Natural killer cell (primary cell): ENCODE data around the gene SAMD13. TPM values are rescaled to one million over a fixed set of nuclear protein-coding genes. Genes with fewer than 3 reads are reported as not detected.
A peak's percentile ranks its signal among the peaks of the same experiment; 100 is the strongest.

Experiments
- ATAC-seq, 3 donors: fragments of 150-1000 bp in 2 of 3; fragments of 200-7000 bp in 1 of 3; cut with Tn5 transposase; 1 replicate in 1 of 3; 2 replicates in 2 of 3; pipeline ENCODE4 v1.10.0; 2021; ENCODE audit warnings: mild to moderate bottlenecking in 2 of 3, moderate library complexity in 2 of 3
- DNase-seq, 2 donors: peaks; one replicate each; pipeline versions ENCODE4 v3.0.0 to v3.0.0-alpha.2; 2013 to 2021; ENCODE audit warnings: mixed read lengths in 1 of 2
- H3K27ac ChIP-seq: one replicate; pipeline ENCODE4 v1.5.1; 2013; ENCODE audit warnings: mild to moderate bottlenecking, low read length
- H3K27me3 ChIP-seq: one replicate; pipeline ENCODE4 v1.6.1; 2013; ENCODE audit warnings: low read length; ENCODE audit not compliant: control insufficient read depth, insufficient read depth
- H3K36me3 ChIP-seq: one replicate; pipeline ENCODE4 v1.6.1; 2013; ENCODE audit warnings: low read length; ENCODE audit not compliant: control insufficient read depth, insufficient read depth
- H3K4me1 ChIP-seq: one replicate; pipeline ENCODE4 v1.6.1; 2013; ENCODE audit warnings: low read length; ENCODE audit not compliant: control insufficient read depth, insufficient read depth
- H3K4me3 ChIP-seq: one replicate; pipeline ENCODE4 v1.5.1; 2013; ENCODE audit warnings: low read length
- H3K9me3 ChIP-seq: one replicate; pipeline ENCODE4 v1.6.1; 2013; ENCODE audit warnings: low read length; ENCODE audit not compliant: control insufficient read depth, insufficient read depth
- H3K27ac Mint-ChIP-seq, 2 donors: one replicate each; pipeline ENCODE4 v1.8.0; 2022; ENCODE audit warnings: mild to moderate bottlenecking in 2 of 2, mixed read lengths in 2 of 2, moderate library complexity in 1 of 2
- H3K27me3 Mint-ChIP-seq, 2 donors: one replicate each; pipeline ENCODE4 v1.8.0; 2022; ENCODE audit warnings: low read depth in 2 of 2, mixed read lengths in 2 of 2
- H3K36me3 Mint-ChIP-seq: one replicate; pipeline ENCODE4 v1.8.0; 2022; ENCODE audit warnings: mixed read lengths
- H3K4me1 Mint-ChIP-seq, 2 donors: one replicate each; pipeline ENCODE4 v1.8.0; 2022; ENCODE audit warnings: mixed read lengths in 2 of 2
- H3K4me3 Mint-ChIP-seq: one replicate; pipeline ENCODE4 v1.8.0; 2022; ENCODE audit warnings: mild to moderate bottlenecking, moderate library complexity, mixed read lengths
- H3K9me3 Mint-ChIP-seq, 2 donors: one replicate each; pipeline ENCODE4 v1.8.0; 2022; ENCODE audit warnings: mixed read lengths in 2 of 2
- whole genome bisulfite sequencing: methylation state at CpG from one replicate; pipeline ENCODE4 v1.1.7; 2013; ENCODE audit warnings: missing lambda C conversion rate; ENCODE audit not compliant: insufficient coverage; 5-methylcytosine and 5-hydroxymethylcytosine counted together
- intact Hi-C: fragments of 100-400 bp; cut with micrococcal nuclease; formaldehyde crosslinking; loops from one replicate; pipeline ENCODE4 v1.14.2; 2022
- total RNA-seq, 4 donors: library from RNA; stranded (reverse); fragments of 120-200 nt in 1 of 4; gene quantifications; one replicate each; pipeline versions ENCODE4 v1.2.3 to v1.2.4, GENCODE V29; 2013 to 2022
- TF ChIP-seq, protein P1 (sequence below): fragments of 200-600 bp; IDR thresholded peaks from one replicate; pipeline ENCODE4 v1.8.0; 2022; ENCODE audit warnings: antibody characterized with exemption

The SAMD13 gene
- total RNA-seq, 3 donors from 2014 or later (not counting 1 experiment from before 2014, with no cell fraction given): 0.40 TPM; not detected in 2

- intact Hi-C loops: no loop called here
- 90% methylated on average over 6 of the region's 7 CpGs for WGBS
Observed at GRCh38 chr1:84278905-84279304, 22.6 kb upstream of the SAMD13 start.

GRCh38 chr1:84280912-84281311 is 20.6 kb upstream of the SAMD13 start:
- Histone ChIP-seq H3K4me1 (no peaks in the 10 kb centered on the region), H3K27ac (no peak overlapping the region), H3K36me3 (no peaks in the 10 kb centered on the region), H3K27me3 (no peaks in the 10 kb centered on the region), H3K9me3 (no peaks in the 10 kb centered on the region), H3K4me3 (no peak overlapping the region)
- ATAC-seq (no peak), DNase-seq (no peak)
- H3K27ac Mint-ChIP-seq: no peak overlapping the region
- H3K27me3 Mint-ChIP-seq: peaks cover 17 to 31% of the 10 kb centered on the region in 2 donors
- H3K36me3 Mint-ChIP-seq: peaks cover 14% of the 10 kb centered on the region
- peaks cover under 1 to 2% of the 10 kb centered on the region in 2 donors for H3K9me3 Mint-ChIP-seq
- H3K4me1 Mint-ChIP-seq: no peaks in the 10 kb centered on the region
- TF ChIP-seq, protein P1, sequence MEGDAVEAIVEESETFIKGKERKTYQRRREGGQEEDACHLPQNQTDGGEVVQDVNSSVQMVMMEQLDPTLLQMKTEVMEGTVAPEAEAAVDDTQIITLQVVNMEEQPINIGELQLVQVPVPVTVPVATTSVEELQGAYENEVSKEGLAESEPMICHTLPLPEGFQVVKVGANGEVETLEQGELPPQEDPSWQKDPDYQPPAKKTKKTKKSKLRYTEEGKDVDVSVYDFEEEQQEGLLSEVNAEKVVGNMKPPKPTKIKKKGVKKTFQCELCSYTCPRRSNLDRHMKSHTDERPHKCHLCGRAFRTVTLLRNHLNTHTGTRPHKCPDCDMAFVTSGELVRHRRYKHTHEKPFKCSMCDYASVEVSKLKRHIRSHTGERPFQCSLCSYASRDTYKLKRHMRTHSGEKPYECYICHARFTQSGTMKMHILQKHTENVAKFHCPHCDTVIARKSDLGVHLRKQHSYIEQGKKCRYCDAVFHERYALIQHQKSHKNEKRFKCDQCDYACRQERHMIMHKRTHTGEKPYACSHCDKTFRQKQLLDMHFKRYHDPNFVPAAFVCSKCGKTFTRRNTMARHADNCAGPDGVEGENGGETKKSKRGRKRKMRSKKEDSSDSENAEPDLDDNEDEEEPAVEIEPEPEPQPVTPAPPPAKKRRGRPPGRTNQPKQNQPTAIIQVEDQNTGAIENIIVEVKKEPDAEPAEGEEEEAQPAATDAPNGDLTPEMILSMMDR: no peak
- no peak overlapping the region for H3K4me3 Mint-ChIP-seq
- intact Hi-C loops: no loop called here

More at GRCh38 chr1:84278905-84279304, 22.6 kb upstream of the SAMD13 start:
- Histone ChIP-seq H3K36me3 (no peaks in the 10 kb centered on the region), H3K4me1 (no peaks in the 10 kb centered on the region), H3K27me3 (no peaks in the 10 kb centered on the region), H3K27ac (no peak overlapping the region), H3K9me3 (no peaks in the 10 kb centered on the region), H3K4me3 (no peak overlapping the region)
- TF ChIP-seq, protein P1: no peak
- no peaks in the 10 kb centered on the region for H3K9me3 Mint-ChIP-seq
- no peaks in the 10 kb centered on the region for H3K36me3 Mint-ChIP-seq
- no peaks in the 10 kb centered on the region for H3K4me1 Mint-ChIP-seq
- H3K27me3 Mint-ChIP-seq: peaks cover 12 to 17% of the 10 kb centered on the region in 2 donors
- DNase-seq (no peak), ATAC-seq (peak in 1 of 3 donors; percentile 84)
- H3K4me3 Mint-ChIP-seq: no peak overlapping the region
- no peak overlapping the region for H3K27ac Mint-ChIP-seq

DNA sequence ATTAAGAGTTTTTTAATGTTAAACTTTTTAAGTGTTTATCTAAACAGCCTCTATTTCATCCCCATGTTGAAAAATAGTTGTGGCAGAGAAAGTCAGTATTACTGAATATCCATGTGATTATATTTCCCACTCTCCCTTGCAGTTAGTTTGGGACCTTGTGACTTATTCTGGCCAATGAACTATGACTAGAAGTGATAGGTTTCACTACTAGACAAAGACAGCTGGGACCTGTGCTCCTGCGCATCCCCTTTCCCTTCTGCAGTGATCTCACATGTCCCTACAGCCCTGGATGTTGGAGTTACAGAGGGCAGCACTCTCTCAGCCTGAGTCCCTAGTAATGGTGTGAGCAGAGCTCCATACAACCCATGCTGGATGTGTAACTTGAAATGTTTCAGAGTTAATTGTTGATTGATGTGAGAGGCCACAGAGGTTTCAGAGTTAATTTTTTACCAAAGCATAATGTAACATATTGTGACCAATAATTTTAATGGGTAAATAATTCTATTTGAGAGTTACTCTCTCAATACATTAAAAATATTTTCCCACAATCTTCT is 18.7 kb upstream of the SAMD13 start:
- H3K27me3 Mint-ChIP-seq: peaks cover 22 to 36% of the 10 kb centered on the region in 2 donors
- H3K9me3 ChIP-seq: peaks cover 7% of the 10 kb centered on the region
- 100% methylated on average over 1 of the region's 1 CpG for WGBS
- H3K27ac Mint-ChIP-seq: no peak overlapping the region
- H3K27ac ChIP-seq: no peak overlapping the region
- peaks cover 2 to 6% of the 10 kb centered on the region in 2 donors for H3K9me3 Mint-ChIP-seq
- no peaks in the 10 kb centered on the region for H3K27me3 ChIP-seq
- H3K36me3 ChIP-seq: no peaks in the 10 kb centered on the region
- ATAC-seq (no peak), DNase-seq (no peak)
- H3K4me3 ChIP-seq: no peak overlapping the region
- peaks cover 33% of the 10 kb centered on the region for H3K36me3 Mint-ChIP-seq
- intact Hi-C loops: no loop called here
- no peak overlapping the region for H3K4me3 Mint-ChIP-seq
- H3K4me1 ChIP-seq: no peaks in the 10 kb centered on the region
- TF ChIP-seq, protein P1: no peak
- H3K4me1 Mint-ChIP-seq: no peaks in the 10 kb centered on the region

GRCh38 chr1:84283381-84283780 is 18.1 kb upstream of the SAMD13 start:
- DNase-seq: no peak
- TF ChIP-seq, protein P1: no peak
- H3K4me3 Mint-ChIP-seq: no peak overlapping the region
- WGBS: 94% methylated on average over 1 of the region's 1 CpG
- H3K4me1 ChIP-seq: no peaks in the 10 kb centered on the region
- H3K4me1 Mint-ChIP-seq: no peaks in the 10 kb centered on the region
- no peaks in the 10 kb centered on the region for H3K27me3 ChIP-seq
- H3K9me3 Mint-ChIP-seq: peaks cover 2 to 6% of the 10 kb centered on the region in 2 donors
- H3K36me3 Mint-ChIP-seq: peaks cover 35% of the 10 kb centered on the region
- no peak for ATAC-seq
- intact Hi-C loops: no loop called here
- H3K36me3 ChIP-seq: no peaks in the 10 kb centered on the region
- no peak overlapping the region for H3K27ac ChIP-seq
- H3K27ac Mint-ChIP-seq: no peak overlapping the region
- peaks cover 8% of the 10 kb centered on the region for H3K9me3 ChIP-seq
- no peak overlapping the region for H3K4me3 ChIP-seq
- H3K27me3 Mint-ChIP-seq: peaks cover 19 to 36% of the 10 kb centered on the region in 2 donors
